Measurements from ENCODE around the gene DGKD.

The DGKD gene

DNA sequence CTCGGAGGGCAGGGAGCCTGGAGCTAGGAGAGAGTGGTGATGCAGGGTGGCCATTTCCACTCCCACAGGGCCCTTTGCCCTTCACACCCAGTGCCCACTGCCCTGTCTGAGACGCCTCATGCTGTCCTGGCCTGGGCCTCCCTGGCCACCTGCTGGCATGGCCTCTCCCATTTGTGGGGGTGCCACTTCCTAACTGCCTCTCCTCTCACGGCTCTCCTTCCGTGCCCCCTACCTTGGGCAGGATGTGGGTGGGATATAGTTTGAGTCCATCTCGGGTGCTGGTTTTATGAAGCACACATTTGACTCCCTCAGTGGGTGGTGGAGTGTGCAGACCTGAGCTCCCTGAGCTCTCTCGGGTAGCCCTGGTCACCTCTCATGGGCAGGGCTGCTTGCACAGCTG is 46.0 kb downstream of the DGKD start:
- TF ChIP-seq CTCF (IDR thresholded peaks at IDR 0.05), result no peak

DNA sequence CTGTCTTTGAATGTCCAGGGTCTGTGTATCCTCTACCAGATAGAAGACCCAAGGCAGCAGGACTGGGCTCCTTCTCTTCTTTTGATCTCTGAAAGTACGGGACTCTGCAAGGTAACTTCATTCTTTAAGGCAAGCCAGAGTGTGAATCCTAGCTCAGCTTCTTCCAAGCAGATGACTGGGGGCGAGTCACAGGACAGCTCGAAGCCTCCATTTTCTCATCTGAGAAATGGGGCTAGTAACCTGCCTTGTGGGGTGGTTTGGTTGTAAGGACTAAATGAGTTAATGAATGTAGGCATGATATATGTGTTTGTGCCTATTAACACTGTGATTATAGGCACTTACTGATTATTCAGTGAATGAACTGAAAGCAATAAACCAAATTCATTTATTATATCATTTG is 46.7 kb downstream of the DGKD start:
- TF ChIP-seq CTCF (IDR thresholded peaks at IDR 0.05), result no peak

- TF ChIP-seq CTCF (IDR thresholded peaks at IDR 0.05), result no peak
Measured at GRCh38 chr2:233402346-233402745, 48.1 kb downstream of the DGKD start.

GRCh38 chr2:233402789-233403188 is 48.5 kb downstream of the DGKD start:
- TF ChIP-seq CTCF (IDR thresholded peaks at IDR 0.05), result no peak

GRCh38 chr2:233404222-233404621 is 49.9 kb downstream of the DGKD start:
- peak; percentile 59 for TF ChIP-seq CTCF (IDR thresholded peaks at IDR 0.05)

GRCh38 chr2:233406865-233407264 is 52.6 kb downstream of the DGKD start:
- TF ChIP-seq CTCF (IDR thresholded peaks at IDR 0.05), result no peak

DNA sequence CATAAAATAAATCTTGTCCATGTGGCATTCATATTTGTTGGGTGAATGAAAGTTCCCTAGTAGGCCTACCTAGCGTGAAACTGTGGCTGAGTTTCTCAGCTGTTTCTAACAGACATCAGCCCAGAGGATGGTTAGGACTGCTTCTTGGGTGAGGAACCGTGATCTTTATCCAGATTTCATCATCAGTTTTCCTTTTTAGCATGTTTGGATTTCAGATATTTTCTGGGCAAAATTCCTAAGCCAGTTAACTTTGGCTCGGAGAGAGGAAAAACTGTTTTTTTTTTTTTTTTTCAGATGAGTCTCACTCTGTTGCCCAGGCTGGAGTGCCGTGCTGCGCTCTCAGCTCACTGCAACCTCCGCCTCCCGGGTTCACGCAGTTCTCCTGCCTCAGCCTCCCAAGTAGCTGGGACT is 53.5 kb downstream of the DGKD start:
- TF ChIP-seq CTCF (IDR thresholded peaks at IDR 0.05), result no peak

All from LNCAP (cell line).